ENCODE data around the gene SMPD4.
"Not testable (repeated sequence)": the region's sequence is repeated elsewhere in the genome, so short reads cannot be mapped to it uniquely, and the experiment has no call there.

Gene SMPD4

DNA sequence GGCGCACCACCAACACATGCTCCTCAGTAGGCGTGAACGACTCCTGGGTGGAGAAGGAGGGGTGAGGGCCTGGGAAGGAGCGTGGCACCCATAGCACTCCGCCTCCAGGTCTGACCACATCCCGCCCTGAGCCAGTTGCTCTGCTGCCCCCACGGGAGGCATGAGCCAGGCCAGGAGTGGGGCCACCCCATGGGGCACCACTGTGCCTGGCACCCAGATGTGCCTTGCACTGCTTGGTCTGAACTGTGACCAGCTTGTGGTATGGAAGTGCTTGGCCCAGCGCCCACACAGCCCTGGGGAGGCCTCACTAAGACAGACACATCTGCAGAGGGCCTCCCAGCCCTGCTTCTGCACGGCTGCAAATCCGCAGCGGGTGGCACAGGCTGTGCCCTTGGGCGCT, 24.0 kb downstream of the SMPD4 start:
- not testable (repeated sequence) for DNase-seq

DNA sequence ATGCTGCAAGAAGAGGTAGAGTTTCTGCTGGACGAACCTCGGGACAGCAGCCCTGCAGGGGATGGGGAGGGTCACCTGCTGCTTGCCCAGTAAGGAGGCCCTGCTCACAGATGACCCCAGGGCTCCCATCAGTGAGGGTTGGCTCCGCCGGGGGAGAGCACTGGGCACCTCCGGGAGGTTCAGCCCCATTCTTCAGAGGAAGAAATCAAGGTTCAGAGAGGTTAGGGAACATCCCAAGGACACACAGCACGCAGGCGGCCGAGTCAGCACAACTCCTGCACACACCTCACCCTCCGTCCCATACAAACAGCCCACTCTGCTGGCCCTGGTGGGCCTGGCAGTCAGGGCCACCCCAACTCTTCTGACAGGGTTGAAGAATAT, 24.8 kb downstream of the SMPD4 start:
- DNase-seq: no peak

DNA sequence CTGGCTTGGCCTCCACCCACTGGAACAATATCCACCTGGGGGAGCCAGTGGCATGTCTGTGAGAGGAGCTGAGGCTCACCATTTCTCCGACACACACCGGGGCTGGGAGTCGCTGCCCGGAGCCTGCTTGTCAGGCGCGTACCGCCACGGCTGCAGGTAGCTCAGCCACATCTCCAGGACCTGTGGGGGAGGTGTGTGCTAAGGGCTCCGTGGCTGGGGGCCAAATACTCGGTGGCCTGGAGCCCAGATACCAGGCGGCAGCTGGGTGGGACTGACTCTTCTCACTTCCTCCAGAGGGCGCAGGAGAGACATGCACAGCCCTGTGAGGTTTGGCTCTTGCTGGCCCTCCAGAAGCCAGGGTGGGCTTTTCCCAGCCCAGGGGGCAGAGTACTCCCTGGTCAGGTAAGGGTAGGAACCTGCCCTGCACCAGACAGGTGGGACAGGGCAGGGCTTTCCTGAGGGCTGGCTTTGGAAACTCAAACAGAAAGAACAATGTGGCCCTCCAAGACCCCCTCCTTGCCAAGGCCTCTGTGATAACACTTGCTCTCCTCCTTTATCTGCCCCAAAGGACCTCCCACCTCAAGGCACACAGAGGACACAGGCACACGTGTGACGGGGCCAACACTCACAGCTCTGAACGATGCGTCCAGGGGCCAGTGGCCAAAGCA, 25.3 kb downstream of the SMPD4 start:
- DNase-seq: not testable (repeated sequence)

DNA sequence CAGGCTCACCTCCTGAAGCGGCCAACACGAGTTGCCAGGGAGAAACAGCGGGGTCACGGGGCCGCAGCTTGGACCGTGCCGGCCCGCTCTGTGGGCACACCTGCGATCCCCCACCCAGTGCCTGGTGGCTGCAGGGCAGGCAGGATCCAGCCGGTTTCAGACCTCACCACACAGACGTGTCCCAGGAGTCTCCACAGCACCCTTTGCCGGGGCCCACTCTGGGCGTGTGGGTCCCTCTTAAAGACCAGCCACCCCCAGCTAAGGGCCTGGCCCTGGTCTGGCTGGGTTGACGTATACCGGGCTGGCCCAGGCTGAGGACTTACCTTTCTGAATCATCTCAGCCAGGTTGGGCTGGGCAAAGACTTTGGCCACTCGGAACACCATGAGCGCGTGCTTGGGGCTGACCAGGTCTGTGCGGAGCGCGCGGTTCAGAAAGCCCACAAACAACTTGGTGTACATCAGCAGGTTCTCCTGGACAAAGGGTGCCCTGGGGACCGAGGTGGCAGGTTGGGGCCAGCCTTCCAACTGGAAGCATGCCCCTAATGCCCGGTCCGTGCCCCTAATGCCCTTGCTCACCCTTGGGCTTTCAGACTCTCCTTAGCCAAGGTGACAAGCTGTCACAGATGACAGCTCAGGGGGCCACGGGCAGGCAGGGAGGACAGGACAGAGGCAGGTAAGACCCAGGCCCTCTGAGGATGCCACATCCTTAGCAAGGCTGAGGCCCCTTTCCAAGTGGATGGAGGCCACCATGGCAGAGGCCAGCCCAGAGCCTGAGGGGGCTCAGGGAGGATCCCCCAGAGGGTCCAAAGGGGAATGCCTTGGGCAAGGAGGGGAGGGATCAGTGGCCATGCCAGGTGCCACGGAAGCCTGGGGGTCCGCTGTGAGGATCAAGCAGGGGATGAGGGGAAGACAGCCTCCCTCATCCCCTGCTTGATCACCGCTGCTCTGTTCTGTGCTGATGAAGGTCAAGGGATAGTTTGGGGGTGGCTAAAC, 26.3 kb downstream of the SMPD4 start:
- no peak for DNase-seq

DNA sequence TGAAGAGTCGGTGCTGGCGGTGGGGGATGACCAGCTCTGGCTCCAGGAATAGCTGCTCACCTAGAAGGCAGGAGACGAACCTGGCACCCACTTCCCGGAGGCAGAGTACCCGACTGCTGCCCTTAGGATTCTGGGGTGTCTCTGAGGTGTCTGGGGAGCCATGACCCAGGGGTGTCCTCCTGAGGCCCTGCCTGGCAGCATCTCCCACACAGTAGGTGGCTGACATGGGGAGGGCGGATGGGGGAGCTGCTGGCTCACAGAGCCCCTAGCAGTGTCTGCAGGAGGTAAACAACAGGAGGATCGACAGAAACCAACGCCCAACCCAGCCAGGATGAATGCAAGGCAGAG, 27.0 kb downstream of the SMPD4 start:
- DNase-seq: not testable (repeated sequence)

DNA sequence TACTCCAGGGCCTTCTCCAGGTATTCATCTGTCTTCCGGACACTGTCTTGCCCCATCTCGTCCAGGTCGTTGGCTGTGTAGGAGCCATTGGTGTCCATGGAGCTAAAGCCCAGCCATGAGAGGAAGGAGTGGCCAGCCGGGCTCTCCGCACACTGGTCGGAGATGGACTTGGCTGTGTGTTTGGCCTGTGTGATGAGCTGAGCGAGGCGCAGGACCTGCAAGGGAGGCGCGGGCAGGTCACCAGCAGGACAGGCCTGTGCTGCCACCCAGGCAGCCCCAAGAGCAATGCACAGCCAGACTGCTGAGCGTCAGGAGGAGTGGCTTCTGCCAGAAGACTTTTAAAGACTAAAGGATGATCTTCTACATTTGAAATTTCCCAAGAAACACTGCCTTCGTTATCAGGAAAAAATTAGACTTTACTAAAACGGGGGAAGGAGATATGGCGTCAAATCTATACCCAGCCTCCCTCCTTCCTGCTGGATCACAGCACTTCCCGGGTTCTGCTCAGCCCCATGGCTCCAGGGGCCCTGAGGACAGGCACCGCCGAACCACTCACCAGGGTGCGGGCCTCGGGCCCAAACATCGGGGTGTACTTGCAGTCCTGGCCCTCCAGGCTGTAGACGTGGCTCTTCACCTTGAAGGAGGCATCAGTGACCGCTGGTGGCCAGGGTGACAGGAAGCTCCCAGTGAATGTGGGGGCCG, 27.5 kb downstream of the SMPD4 start:
- DNase-seq: not testable (repeated sequence)

DNA sequence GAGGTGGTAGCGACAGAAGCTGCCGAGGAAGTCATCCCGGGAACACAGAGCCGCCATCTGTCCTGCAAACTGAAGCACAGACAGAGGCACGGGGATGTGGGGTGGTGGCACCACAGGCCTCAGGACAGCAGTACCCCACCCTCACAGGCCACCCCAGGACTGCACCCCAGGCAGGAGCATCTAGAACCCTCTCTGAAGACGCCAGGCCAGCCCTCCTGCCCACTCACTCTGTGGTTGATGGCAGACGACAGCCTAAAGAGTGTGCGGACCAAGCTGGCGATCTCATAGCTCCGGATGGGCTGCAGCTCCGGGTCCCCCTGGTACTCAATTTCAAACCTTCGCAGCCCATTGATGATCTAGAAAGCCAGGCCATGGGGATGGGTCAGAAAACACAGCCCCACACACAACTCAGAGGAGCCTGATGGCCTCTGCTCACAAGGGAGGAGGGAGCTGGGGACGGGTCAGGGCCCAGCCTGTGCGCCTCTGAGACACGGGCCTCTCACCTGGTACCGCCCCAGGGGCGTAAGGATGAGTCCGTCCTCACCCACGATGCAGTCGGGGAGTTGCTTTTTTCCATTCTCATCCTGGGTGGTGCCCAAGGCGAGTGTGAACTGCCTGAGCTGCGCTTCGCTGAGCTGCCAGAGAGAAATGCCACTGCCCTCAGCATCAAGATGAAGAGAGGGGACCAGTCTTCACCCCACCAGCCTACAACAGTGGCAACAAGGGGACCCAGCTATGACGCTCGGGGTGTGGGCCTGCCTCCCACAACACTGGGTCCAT, 28.4 kb downstream of the SMPD4 start:
- DNase-seq: no peak

DNA sequence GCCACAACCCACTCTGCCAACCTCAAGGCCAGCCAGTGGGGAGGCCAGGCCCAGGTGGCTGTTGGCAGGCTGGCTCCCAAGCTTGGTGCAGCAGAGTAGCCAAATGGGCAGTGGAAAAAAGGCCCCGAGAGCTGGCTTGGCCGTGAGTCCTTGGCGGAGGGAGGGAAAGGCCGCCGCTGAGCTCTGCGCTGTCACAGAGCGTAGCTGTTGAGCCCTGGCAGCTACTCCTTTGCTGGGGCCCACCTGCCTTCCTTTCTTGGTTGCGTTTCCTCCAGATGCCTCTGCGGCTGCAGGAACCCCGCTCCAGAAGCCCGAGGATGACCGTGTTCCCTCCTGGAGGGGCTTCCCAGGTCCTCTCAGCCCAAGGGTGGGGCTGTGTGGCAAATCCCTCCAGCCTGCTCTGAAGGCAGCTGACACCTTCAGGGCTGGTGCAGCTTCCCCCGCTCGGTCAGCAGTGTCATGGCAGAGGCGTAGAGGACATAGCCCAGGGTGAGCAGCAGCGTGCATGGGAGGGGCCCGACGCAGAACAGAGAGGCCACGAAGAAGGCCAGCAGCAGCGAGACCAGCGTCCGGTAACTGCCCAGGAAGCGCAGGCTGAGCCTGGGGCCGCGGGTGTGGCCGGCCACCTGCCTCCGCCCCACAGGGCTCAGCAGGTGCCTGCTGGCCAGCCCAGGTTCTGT, 29.1 kb downstream of the SMPD4 start:
- not testable (repeated sequence) for DNase-seq

DNA sequence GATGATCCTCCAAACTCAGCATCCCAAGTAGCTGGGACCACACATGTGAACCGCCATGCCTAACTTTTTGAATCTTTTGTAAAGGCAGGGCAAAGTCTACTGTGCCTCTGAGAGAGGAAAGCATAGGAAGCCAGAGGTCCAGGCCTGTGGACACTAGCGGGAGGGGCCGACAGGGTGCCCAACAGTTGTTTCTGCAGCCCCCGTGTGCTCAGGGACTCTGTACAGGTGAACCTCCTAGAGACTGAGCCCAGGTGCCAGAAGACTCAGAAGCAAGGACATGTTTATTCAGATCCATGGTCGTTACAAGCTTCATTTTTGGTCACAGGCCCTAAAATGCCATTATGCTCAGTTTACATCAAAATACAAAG, 30.3 kb downstream of the SMPD4 start:
- not testable (repeated sequence) for DNase-seq

DNA sequence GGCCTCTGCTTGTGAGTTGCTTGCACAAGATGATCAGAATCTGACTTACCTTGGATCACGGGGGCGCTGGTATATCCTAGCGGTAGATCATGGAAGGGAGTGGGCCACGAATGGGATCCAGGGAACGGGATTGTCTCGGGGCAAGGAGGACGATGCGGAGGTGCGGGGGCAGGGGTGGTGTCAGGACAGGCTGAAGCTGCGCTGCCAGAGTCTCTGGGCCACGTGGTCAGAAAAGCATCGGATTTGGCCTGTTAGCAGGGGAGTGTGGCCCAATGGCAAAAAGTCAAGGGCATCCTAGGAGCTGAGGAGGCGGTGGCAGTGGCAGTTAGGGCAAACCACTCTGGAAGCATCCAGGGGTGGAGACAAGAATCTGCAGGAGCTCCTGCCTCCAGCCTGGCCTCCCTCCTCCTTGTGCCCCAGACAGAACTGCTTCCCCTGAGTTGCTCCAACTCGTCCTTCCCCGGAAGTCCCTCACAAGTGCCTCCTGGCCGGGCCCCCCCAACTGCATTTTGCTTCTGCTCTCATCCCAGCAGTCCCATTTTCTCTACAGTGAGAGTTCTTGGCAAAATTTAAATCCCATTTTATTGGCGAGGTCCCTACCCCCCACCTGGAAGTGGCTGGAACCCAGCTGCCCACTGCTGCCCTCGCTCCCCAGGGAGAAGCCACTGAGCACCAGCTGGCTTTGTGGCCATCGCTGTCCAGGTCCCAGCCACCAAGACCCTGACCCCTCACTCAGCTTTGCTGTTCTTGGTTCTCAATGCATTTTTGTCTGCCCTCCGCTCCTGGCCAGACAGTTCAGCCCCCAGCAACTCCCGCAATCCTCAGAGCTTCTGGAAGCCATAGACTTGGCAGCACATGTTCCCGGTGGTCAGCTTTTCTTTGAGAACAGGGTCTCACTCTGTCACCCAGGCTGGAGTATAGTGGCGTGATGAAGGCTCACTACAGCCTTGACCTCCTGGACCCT, 30.9 kb downstream of the SMPD4 start:
- DNase-seq: no peak

DNA sequence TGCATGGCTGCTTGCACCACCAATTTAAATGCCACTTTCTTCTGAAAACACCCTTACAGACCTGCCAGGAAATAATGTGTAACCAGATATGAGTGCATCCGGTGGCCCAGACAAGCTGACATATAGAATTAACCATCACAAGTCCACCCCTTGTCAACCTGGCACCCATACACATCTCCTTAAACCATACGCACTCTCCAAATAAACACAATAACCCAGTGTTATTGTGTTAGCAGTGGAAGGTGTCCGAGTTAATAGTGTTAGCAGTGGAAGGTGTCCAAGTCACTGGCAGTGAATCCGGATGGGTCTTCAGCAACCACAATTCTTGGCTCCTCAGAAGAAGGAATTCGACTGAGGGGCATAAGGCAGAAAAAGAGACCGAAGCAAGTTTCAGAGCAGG, 32.9 kb downstream of the SMPD4 start:
- not testable (repeated sequence) for DNase-seq

DNA sequence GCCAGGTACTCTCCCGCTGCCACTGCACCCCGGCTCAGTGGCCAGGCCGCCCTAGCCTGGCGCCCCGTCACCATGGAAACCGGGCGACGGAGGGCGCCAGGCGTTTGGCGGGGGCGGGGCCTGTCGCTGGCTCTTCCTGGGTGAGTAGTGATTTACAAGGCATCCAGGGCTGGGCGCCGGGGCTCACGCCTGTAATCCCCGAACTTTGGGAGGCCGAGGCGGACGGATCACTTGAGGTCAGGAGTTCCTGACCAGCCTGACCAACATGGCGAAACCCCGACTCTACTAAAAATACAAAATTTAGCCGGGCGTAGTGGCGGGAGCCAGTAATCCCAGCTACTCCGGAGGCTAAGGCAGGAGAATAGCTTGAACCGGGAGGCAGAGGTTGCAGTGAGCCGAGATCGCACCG, 36.4 kb downstream of the SMPD4 start, which contains the start of gene CCDC74B:
Gene CCDC74B, minus strand, starts transcription at position 107 of the 409 bp plus-strand sequence. CDS start 116 bp downstream, outside the sequence.
- peak; percentile 4 for DNase-seq

DNA sequence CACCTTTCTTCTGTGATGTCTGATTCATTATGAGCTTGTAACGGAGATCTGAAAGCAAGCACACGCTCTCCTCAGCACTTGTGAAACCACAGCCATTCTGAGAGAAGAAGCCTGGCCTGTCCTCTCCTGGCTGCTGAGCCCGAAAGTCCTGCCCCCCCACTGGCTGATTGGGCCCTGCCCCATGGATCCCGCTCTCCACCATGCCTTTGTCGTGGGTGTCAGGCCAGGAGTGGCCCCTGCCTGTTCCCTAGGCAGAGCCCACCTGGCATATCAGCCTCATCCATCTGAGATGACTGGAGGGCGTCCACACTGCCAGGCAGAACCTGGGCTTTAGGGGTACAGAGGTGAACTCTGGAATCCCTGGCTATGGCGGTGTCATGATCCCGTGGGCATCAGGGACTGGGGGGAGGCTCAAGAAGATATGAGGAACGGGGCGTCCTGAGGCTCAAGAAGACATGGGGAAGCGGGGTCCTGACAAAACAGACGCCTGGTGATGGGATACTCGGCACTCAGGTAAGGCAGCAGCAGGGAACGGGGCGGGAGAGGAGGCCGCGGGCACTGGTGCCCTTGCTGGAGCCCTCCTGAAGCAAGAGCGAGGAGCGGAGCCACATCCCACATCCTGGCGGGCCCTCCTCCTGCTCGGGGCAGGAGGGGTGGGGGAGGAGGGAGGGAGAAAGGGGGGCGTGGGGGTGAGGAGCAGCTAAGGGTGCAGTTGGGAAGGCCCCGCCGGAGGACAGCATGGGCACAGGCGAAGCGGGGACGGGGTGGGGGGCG, 37.9 kb downstream of the SMPD4 start:
- DNase-seq: not testable (repeated sequence)

DNA sequence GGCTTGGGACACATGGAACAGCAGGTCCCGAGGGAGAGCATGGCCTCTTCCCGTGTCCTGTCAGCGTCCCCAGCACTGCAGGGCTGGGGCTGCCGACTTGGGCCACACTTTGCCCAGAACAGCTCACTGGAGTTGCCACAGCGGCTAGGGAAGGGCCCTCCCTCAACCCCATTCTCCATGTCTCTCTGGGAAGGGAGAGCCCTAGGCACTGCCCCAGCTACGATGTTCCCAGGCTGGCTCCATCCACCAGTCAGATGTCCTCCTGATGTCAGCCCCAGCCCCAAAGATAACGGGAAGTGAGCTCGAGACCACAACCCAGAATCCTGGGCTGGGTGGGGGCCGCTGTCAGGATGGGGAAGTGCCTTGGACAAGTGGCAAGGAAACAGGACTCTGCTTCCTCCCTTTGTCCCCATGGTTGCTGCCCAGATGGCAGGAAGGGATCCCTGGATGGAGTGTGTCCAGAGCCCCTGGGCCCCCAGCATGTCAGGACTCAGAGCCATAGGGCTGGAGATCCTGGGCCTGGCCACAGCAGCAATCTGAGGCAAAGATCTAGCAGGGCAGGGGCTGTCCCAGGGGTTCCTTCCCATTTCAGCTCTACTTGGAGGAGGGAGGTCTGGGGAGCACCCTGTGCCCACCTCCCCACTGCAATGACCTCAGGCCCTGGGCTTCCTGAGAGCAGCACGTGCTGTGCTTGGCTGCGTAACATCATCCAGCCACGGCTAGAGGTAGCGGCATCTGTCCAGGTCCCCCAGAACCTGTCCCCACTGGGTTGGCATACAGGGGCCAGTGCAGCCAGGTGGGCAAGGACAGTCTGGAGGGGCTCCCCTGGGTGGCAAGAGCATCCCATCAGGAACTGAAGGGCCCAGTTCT, 38.8 kb downstream of the SMPD4 start:
- not testable (repeated sequence) for DNase-seq

DNA sequence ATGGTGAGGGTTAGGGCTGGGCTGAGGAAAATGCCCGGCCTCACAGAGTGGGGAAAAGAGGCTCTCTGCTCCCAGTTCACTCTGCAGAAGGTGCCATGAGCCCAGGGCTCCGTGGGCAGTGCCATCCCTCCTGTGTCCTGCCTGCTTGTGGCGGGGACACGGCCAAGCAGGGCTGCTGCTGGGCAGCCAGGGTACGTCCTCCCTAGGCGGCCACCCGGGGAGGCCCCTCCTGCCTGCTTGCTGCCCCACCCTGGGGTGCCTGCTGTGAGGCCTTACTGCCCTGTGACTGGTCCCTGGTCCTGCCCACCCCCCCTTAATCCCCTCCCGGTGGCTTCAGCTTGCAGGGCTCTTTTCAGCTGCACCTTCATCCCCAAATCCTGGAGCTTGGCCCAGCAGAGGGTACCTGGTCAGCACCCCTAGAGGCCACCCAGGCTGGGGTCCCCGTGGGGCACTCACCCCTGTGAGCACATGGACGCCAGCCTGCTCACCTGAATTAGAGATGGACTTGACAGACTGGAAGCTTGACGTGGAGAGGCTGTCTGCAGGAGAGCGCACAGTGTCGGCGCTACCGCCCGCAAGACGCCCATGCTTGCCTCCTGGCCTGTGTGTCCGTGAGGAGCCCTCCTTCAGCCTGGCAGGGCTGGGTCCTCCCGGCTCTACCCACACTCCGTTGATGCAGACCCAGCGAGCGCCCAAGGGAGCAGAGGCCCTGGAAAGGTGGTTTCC, 39.6 kb downstream of the SMPD4 start:
- DNase-seq: not testable (repeated sequence)

DNA sequence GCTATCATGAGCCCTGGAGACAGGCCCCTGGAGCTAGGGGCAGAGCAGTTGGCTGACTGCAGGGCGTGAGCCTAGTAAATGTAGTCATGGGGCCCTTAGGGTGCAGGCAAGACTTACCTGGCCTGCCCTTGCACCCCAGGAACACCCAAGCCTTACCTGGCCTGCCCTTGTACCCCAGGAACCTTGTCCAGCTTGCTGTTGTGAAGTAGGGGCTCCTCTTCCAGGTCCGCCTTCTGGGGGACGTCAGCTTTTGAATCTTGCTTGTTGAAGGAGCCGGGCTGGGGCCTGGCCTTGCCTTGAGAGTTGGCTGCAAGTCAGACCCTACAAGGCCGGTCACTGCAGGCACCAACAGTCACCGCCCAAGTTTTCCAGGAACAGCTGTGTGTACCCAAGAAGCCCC, 40.4 kb downstream of the SMPD4 start:
- DNase-seq: not testable (repeated sequence)

DNA sequence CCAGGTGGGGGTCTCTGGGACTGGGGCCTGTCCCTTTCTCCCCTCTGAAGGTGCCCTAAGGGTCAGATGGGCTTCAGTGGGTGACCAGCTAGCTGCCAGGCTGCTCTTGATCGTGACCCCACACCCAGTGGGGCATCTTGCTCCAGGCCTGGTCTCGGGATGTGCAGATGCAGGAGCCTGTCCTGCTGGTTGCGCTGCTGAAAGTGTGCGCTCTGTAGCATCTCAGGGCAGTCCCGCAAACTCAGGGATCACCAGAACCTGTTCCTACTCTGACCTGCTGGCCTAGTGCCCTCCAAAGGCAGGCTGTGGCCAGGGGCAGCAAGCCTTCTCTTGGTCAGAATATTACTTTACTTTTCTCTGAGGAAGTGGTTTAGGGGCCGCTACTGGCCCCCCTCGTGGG, 40.9 kb downstream of the SMPD4 start:
- DNase-seq: not testable (repeated sequence)

Measured in NCI-H187 treated with DMSO at 0.1 percent for 48 hours (cell line).